ENCODE results near the gene CFAP221.

The CFAP221 gene

DNA sequence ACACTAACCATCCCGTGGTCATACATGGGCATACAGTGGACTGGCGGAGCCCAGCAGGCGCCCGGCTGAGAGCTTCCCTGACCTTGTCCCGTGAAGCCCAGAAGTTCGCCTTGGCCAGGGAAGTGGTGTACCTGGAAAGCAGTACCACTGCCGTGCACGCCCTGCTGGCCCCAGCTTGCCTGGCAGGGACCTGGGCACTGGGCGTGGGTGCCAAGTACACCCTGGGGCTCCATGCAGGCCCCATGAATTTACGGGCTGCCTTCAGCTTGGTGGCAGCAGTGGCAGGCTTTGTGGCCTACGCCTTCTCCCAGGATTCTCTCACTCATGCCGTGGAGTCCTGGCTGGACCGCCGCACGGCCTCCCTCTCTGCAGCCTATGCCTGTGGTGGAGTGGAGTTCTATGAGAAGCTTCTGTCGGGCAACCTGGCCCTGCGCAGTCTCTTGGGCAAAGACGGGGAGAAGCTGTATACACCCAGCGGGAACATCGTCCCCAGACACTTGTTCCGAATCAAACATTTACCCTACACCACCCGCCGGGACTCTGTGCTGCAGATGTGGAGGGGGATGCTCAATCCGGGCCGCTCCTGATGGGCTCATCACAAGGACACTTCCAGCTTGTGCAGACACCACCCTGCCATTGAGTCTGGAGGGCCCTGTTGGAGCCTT, 137.1 kb downstream of the CFAP221 start:
- TF ChIP-seq GATA2 (IDR thresholded peaks at IDR 0.05; ENCODE audit: low read depth, low read length) (no peak), GATA3 (IDR thresholded peaks at IDR 0.05; ENCODE audit: low read depth, low read length) (no peak)

- TF ChIP-seq GATA2 (IDR thresholded peaks at IDR 0.05; ENCODE audit: low read depth, low read length) (no peak), GATA3 (IDR thresholded peaks at IDR 0.05; ENCODE audit: low read depth, low read length) (no peak)
Measured at GRCh38 chr2:119681868-119682220, 137.6 kb downstream of the CFAP221 start.

DNA sequence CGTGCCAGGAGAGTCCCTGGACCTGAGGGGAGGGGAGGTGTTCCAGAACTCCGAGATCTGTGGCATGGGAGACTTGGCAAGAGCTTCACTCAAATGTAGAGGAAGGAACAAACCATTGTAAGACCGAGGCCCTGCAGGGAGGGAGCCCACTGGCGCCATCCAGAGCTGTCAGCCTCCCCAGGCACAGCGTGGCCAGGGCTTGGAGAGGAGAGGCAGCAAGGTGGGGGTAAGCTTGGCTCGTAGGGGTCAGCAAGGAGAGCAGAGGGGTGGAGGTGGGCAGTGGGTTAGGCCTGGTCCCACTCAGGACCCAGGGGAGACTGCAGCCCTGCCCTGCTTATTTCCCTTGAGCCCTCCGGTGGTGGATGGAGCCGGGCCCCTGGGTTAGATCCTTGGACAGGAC, 138.3 kb downstream of the CFAP221 start:
- TF ChIP-seq GATA3 (IDR thresholded peaks at IDR 0.05; ENCODE audit: low read depth, low read length) (no peak), GATA2 (IDR thresholded peaks at IDR 0.05; ENCODE audit: low read depth, low read length) (no peak)

GRCh38 chr2:119683074-119683712, 138.9 kb downstream of the CFAP221 start:
- TF ChIP-seq GATA2 (IDR thresholded peaks at IDR 0.05; ENCODE audit: low read depth, low read length) (no peak), GATA3 (IDR thresholded peaks at IDR 0.05; ENCODE audit: low read depth, low read length) (no peak)

- TF ChIP-seq GATA3 (IDR thresholded peaks at IDR 0.05; ENCODE audit: low read depth, low read length) (no peak), GATA2 (IDR thresholded peaks at IDR 0.05; ENCODE audit: low read depth, low read length) (no peak)
Measured at GRCh38 chr2:119683713-119684443, 139.6 kb downstream of the CFAP221 start.

- TF ChIP-seq GATA3 (IDR thresholded peaks at IDR 0.05; ENCODE audit: low read depth, low read length) (no peak), GATA2 (IDR thresholded peaks at IDR 0.05; ENCODE audit: low read depth, low read length) (no peak)
Measured at GRCh38 chr2:119684518-119684917, 140.3 kb downstream of the CFAP221 start.

DNA sequence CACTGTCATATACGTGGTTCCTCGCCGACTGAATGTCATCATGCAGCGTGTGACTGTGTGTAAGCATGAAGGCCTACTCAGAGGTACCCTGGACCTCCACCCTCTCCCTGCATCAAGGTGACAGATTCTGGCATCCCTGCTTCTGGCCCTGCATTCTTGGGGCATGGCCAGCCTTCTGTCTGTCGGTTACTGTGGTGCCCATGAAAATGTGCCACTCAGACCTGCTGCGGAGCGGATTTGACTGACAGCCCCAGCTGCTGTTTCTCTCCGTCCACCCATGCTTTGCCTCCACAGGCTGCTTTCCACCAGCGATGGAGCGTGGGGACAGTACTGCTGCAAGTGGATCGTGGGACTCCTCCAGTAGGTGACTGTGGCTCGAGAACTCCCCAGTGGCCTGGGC, 144.4 kb downstream of the CFAP221 start:
- TF ChIP-seq GATA3 (IDR thresholded peaks at IDR 0.05; ENCODE audit: low read depth, low read length): no peak
- no peak for TF ChIP-seq GATA2 (IDR thresholded peaks at IDR 0.05; ENCODE audit: low read depth, low read length)

DNA sequence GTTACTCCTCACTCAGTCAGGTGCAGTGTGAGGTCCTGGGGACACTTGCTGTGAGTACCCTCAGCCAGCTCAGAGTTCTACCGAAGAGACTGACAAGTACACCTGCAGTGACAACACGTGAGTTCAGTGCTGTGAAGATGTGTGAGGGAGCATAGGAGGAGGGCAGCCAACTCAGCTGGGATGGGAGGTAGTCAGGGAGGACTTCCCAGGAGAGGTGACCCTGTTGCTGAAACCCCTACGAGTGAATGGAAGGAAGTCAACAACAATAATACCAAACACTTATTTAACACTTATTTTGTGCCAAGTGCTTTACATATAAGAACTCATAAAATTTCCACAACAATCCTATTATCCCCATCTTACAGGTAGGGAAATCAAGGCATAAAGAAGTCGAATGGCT, 145.0 kb downstream of the CFAP221 start:
- TF ChIP-seq GATA2 (IDR thresholded peaks at IDR 0.05; ENCODE audit: low read depth, low read length) (no peak), GATA3 (IDR thresholded peaks at IDR 0.05; ENCODE audit: low read depth, low read length) (no peak)

DNA sequence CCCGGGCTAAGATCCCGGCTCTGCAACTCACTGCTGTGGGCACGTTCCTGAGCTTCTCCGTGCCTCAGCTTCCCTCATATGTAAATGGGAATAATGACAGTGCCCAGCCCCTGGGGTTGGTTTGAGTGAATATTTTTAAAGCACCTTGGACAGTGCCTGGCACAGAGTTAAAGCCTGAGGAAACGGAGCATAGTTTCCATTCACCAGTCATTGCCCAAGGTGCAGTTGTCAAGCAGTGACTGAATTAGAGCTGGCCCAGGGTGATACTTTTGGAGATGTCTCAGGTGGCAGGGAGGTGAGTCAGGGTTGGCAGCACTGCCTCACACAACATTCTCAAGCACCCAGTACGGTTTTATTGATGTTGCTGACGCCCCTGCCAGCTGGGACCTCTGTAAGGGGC, 146.9 kb downstream of the CFAP221 start:
- TF ChIP-seq GATA3 (IDR thresholded peaks at IDR 0.05; ENCODE audit: low read depth, low read length): no peak
- TF ChIP-seq GATA2 (IDR thresholded peaks at IDR 0.05; ENCODE audit: low read depth, low read length): no peak

DNA sequence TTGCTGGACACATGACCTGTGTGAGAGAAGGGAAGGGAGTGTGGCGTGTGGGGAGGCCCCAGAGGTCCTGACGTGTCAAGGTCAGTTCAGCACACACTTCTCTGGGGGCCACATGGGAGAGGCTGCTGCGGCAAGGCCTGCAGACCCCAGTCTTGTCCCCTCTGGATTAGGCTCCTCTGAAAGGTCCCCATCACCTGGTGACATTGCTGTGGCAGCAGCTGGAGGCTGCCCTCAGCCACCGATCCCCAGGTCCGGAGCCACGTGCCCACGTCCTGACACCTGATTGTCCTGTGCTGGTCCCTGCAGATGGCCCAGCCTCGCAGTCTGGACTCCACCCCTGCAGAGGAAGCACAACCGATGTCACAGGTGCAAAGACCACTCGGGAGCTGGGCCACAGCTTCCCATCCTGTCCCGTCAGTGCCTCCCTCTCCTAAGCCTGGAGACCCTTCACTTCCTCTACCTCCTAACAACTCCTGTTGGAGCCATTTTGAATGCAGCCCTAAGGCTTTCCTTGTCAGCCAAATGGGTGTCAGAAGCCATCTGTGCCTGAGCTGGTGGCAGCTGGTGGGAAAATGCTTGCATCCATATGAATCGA, 147.5 kb downstream of the CFAP221 start:
- TF ChIP-seq GATA3 (IDR thresholded peaks at IDR 0.05; ENCODE audit: low read depth, low read length): no peak
- TF ChIP-seq GATA2 (IDR thresholded peaks at IDR 0.05; ENCODE audit: low read depth, low read length): no peak

DNA sequence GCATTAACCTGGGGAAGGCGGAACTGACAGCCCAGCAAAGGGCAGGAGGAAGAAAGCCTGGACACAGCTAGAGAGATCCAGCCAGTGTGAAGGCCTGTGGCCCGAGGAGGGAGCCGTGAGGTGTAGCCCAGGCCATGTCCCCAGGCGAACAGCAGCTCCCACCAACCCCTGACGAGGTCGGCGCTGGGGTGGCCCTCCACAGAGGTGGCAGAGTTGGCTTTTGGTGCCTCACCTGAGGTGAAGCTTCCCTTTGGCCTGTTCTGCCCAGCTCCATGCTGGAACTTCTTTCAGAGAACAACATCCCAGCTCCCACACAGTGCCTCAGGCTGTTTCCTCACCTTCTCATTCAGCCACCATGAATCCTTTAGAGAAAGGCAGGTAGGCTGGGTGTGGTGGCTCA, 148.1 kb downstream of the CFAP221 start:
- TF ChIP-seq GATA3 (IDR thresholded peaks at IDR 0.05; ENCODE audit: low read depth, low read length) (no peak), GATA2 (IDR thresholded peaks at IDR 0.05; ENCODE audit: low read depth, low read length) (no peak)

DNA sequence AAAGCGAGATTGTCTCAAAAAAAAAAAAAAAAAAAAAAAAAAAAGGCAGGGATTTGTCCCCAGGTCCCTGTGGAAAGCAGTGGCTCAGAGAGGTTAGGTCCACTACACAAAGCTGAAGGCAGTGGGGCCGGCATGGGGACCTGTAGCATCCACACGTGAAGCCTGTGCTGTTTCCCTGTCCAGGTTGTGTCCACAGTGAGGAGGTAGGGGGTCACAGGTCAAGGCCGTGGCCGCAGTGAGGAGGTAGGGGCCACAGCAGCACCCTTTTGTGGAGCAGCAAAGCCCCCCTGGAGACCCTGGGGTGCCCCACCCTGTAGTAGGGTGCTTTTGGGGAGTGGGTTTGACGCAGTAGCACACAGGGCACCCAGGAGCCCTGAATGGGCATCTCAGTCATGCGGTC, 148.7 kb downstream of the CFAP221 start:
- no peak for TF ChIP-seq GATA3 (IDR thresholded peaks at IDR 0.05; ENCODE audit: low read depth, low read length)
- TF ChIP-seq GATA2 (IDR thresholded peaks at IDR 0.05; ENCODE audit: low read depth, low read length): no peak

- TF ChIP-seq GATA3 (IDR thresholded peaks at IDR 0.05; ENCODE audit: low read depth, low read length) (no peak), GATA2 (IDR thresholded peaks at IDR 0.05; ENCODE audit: low read depth, low read length) (no peak)
Measured at GRCh38 chr2:119693567-119693966, 149.3 kb downstream of the CFAP221 start.

GRCh38 chr2:119693967-119694366, 149.7 kb downstream of the CFAP221 start:
- TF ChIP-seq GATA3 (IDR thresholded peaks at IDR 0.05; ENCODE audit: low read depth, low read length) (no peak), GATA2 (IDR thresholded peaks at IDR 0.05; ENCODE audit: low read depth, low read length) (no peak)

All from SH-SY5Y (cell line).